B cell (primary cell): ENCODE results near the gene CCDC97. TPM values are rescaled to one million over a fixed set of nuclear protein-coding genes. Genes with fewer than 3 reads are reported as not detected.

ENCODE experiments used
- ATAC-seq: fragments of 200-7000 bp; cut with Tn5 transposase; one replicate; pipeline ENCODE4 v1.10.0; 2021; ENCODE audit warnings: low read depth, mild to moderate bottlenecking, moderate number of reproducible peaks, moderate library complexity
- CTCF ChIA-PET: fragments of 350-600 bp; sonication (Branson Sonifier 250); formaldehyde crosslinking; loops from one replicate; lab custom pipeline; 2021; ENCODE audit warnings: antibody characterized with exemption, inconsistent platforms; lab: Charles Lee
- POLR2A ChIA-PET: fragments of 350-600 bp; sonication (Branson Sonifier 250); formaldehyde crosslinking; loops from one replicate; lab custom pipeline; 2021; ENCODE audit warnings: antibody characterized with exemption; lab: Charles Lee
- DNase-seq: peaks from one replicate; pipeline ENCODE4 v3.0.0; 2013
- H2AFZ ChIP-seq: 2 replicates; pipeline ENCODE4 v1.6.1; 2012; ENCODE audit warnings: mild to moderate bottlenecking, low read depth, low read length; ENCODE audit not compliant: insufficient read depth, poor library complexity, severe bottlenecking
- H3K27ac ChIP-seq, 2 donors: 1 replicate in 1 of 2; 2 replicates in 1 of 2; pipeline ENCODE4 v1.5.1; 2012 to 2013; ENCODE audit warnings: low read length in 2 of 2, mild to moderate bottlenecking in 2 of 2, moderate library complexity in 1 of 2
- H3K27me3 ChIP-seq, 4 experiments: fragments of 200-600 bp in 1 of 4; sonication (generic) in 1 of 4; replicated peaks in 1 of 4; 1 replicate in 2 of 4; 2 replicates in 2 of 4; pipeline versions ENCODE4 v1.6.1 to v1.7.0; 2013 to 2016; ENCODE audit warnings: low read length in 3 of 4, mild to moderate bottlenecking in 2 of 4, mixed read lengths in 1 of 4, moderate library complexity in 1 of 4; ENCODE audit not compliant: insufficient read depth in 4 of 4, control insufficient read depth in 3 of 4; ENCODE audit errors: control extremely low read depth in 1 of 4
- H3K36me3 ChIP-seq, 2 experiments: replicated peaks in 1 of 2; 1 replicate in 1 of 2; 2 replicates in 1 of 2; pipeline versions ENCODE4 v1.6.1 to v1.7.1; 2013; ENCODE audit warnings: low read length in 1 of 2; ENCODE audit not compliant: insufficient read depth in 2 of 2, control insufficient read depth in 1 of 2; ENCODE audit errors: control extremely low read depth in 1 of 2, extremely low read depth in 1 of 2
- H3K4me1 ChIP-seq, 2 donors: fragments of 200-600 bp in 1 of 2; sonication (generic) in 1 of 2; 1 replicate in 1 of 2; 2 replicates in 1 of 2; pipeline versions ENCODE4 v1.5.1 to v1.6.1; 2013 to 2017; ENCODE audit warnings: low read length in 2 of 2; ENCODE audit not compliant: control insufficient read depth in 2 of 2, insufficient read depth in 2 of 2
- H3K4me2 ChIP-seq: replicated peaks from 2 replicates; pipeline ENCODE3; 2012; ENCODE audit warnings: mild to moderate bottlenecking, low read depth, low read length; ENCODE audit not compliant: poor library complexity, severe bottlenecking
- H3K4me3 ChIP-seq, 5 experiments: fragments of 200-600 bp in 1 of 5; sonication (generic) in 1 of 5; 1 replicate in 3 of 5; 2 replicates in 2 of 5; pipeline versions ENCODE4 v1.5.1 to v1.7.0; 2011 to 2016; ENCODE audit warnings: low read length in 4 of 5, mild to moderate bottlenecking in 4 of 5, low read depth in 2 of 5, control low read depth in 1 of 5, moderate library complexity in 1 of 5; ENCODE audit not compliant: insufficient read depth in 1 of 5; ENCODE audit errors: control extremely low read depth in 1 of 5, extremely low read depth in 1 of 5
- H3K79me2 ChIP-seq: fragments of 200-600 bp; sonication (generic); one replicate; pipeline ENCODE4 v1.6.0; 2016; ENCODE audit warnings: low read length; ENCODE audit not compliant: control insufficient read depth, insufficient read depth
- H3K9ac ChIP-seq: fragments of 200-600 bp; sonication (generic); 2 replicates; pipeline ENCODE4 v1.6.1; 2017; ENCODE audit warnings: mild to moderate bottlenecking, low read length, moderate library complexity
- H3K9me3 ChIP-seq, 3 donors: one replicate each; pipeline versions ENCODE4 v1.6.1 to v1.7.1; 2013; ENCODE audit warnings: low read length in 2 of 3; ENCODE audit not compliant: control insufficient read depth in 2 of 3, insufficient read depth in 1 of 3; ENCODE audit errors: control extremely low read depth in 1 of 3
- H4K20me1 ChIP-seq: 2 replicates; pipeline ENCODE4 v1.6.0; 2012; ENCODE audit warnings: mild to moderate bottlenecking, low read length; ENCODE audit not compliant: insufficient read depth, control insufficient read depth, poor library complexity, severe bottlenecking
- H3K27ac Mint-ChIP-seq: one replicate; pipeline ENCODE4 v1.8.0; 2021; ENCODE audit warnings: mixed read lengths
- H3K27me3 Mint-ChIP-seq: one replicate; pipeline ENCODE4 v1.8.0; 2021; ENCODE audit warnings: mixed read lengths
- H3K4me1 Mint-ChIP-seq: one replicate; pipeline ENCODE4 v1.8.0; 2021; ENCODE audit warnings: mixed read lengths
- H3K4me3 Mint-ChIP-seq: one replicate; pipeline ENCODE4 v1.8.0; 2021; ENCODE audit warnings: mixed read lengths
- H3K9me3 Mint-ChIP-seq: one replicate; pipeline ENCODE4 v1.8.0; 2022; ENCODE audit warnings: mixed read lengths; ENCODE audit not compliant: insufficient read depth
- EZH2 ChIP-seq: IDR thresholded peaks from 2 replicates; pipeline ENCODE4 v1.6.1; 2012; ENCODE audit warnings: borderline replicate concordance, low read depth, mild to moderate bottlenecking, moderate library complexity, low read length; ENCODE audit not compliant: insufficient read depth, poor library complexity, severe bottlenecking
- WGBS: methylation state at CpG from one replicate; pipeline ENCODE4 v1.1.5; 2013; ENCODE audit warnings: missing lambda C conversion rate; ENCODE audit not compliant: insufficient coverage; 5-methylcytosine and 5-hydroxymethylcytosine counted together
- intact Hi-C: fragments of 100-400 bp; cut with micrococcal nuclease; formaldehyde crosslinking; loops from one replicate; pipeline ENCODE4 v1.10.0; 2022
- polyA plus RNA-seq: library from polyadenylated mRNA; depleted of rRNA; stranded (reverse); fragments of >200 nt; gene quantifications from 2 replicates; pipeline ENCODE4 v1.2.3, GENCODE V29; 2012
- total RNA-seq, 2 donors: library from RNA; stranded (reverse); fragments of 120-200 nt in 1 of 2; gene quantifications; 1 replicate in 1 of 2; 2 replicates in 1 of 2; pipeline versions ENCODE4 v1.2.3 to v1.2.4, GENCODE V29; 2013 to 2022
- TF ChIP-seq, protein P1 (sequence below): fragments of 200-600 bp; IDR thresholded peaks from one replicate; pipeline ENCODE4 v1.8.0; 2022; ENCODE audit warnings: antibody characterized with exemption, mild to moderate bottlenecking

The CCDC97 gene
- total and polyA plus RNA-seq, 2 donors (not counting 1 experiment from before 2014, with no cell fraction given) = 16.3 to 68.3 TPM

DNA sequence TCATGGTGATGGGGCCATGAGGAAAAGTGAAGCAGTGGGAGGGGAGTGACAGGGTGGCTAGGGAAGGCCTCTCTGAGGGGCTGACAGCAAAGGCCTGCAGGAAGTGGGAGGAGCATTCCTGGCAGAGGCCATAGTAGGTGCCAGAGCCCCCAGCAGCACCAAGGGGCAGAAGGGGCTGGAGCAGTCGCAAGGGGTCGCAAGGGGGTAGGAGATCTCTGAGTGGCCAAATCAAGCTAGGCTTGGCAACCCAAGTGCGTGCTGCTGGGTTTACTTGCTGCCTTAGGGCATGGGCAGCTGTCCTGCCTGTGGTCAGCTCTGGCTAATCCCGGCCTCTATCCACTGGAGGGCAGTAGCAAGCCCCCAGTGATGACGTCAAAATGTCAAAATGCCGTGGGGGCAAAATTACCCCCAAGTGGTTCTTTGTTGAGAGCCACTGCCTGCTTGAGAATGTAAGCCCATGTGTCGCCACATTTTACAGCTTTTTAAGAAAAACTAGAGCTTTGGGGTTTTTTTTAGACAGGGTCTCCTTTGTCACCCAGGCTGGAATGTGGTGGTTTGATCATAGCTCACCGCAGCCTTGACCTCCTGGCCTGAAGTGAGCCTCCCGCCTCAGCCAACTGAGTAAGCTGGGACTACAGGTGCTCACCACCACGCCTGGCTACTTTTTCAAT, 11.8 kb downstream of the CCDC97 start:
- no peak overlapping the region for H3K4me2 ChIP-seq
- Mint-ChIP-seq H3K4me1 (peaks cover 53% of the 10 kb centered on the region), H3K9me3 (no peaks in the 10 kb centered on the region), H3K27me3 (no peaks in the 10 kb centered on the region), H3K27ac (peak overlapping the region; percentile 83), H3K4me3 (no peak overlapping the region)
- H3K27me3 ChIP-seq = no peaks in the 10 kb centered on the region
- H3K79me2 ChIP-seq = peaks cover 12% of the 10 kb centered on the region
- no peaks in the 10 kb centered on the region for H3K9me3 ChIP-seq
- WGBS = 68% methylated on average over 10 of the region's 10 CpGs
- H3K4me1 ChIP-seq = peaks cover 26 to 53% of the 10 kb centered on the region in 2 donors
- peaks cover 0 to 65% of the 10 kb centered on the region in 2 experiments for H3K36me3 ChIP-seq
- peaks cover 16% of the 10 kb centered on the region for H4K20me1 ChIP-seq
- H3K9ac ChIP-seq = no peak overlapping the region
- intact Hi-C loops = loop anchor here (10.0 kb wide), 1 partner anchor 243 kb away; no protein-coding TSS in a partner anchor
- no peak overlapping the region for H2AFZ ChIP-seq
- CTCF ChIA-PET = interaction anchor here (0.9 to 9.7 kb wide), 5 partner anchors 13 to 249 kb away, joined by 3 to 130 read pairs (median 4); partner anchors contain the start of gene TGFB1
- DNase-seq (peak; percentile 52), ATAC-seq (no peak)
- peak overlapping the region; percentile 29 to 97 for H3K27ac ChIP-seq
- POLR2A ChIA-PET = interaction anchor here (0.6 to 1.9 kb wide), 3 partner anchors 13 to 30 kb away, joined by 3 to 7 read pairs (median 3); no protein-coding TSS in a partner anchor
- TF ChIP-seq EZH2 = no peak
- TF ChIP-seq, protein P1, sequence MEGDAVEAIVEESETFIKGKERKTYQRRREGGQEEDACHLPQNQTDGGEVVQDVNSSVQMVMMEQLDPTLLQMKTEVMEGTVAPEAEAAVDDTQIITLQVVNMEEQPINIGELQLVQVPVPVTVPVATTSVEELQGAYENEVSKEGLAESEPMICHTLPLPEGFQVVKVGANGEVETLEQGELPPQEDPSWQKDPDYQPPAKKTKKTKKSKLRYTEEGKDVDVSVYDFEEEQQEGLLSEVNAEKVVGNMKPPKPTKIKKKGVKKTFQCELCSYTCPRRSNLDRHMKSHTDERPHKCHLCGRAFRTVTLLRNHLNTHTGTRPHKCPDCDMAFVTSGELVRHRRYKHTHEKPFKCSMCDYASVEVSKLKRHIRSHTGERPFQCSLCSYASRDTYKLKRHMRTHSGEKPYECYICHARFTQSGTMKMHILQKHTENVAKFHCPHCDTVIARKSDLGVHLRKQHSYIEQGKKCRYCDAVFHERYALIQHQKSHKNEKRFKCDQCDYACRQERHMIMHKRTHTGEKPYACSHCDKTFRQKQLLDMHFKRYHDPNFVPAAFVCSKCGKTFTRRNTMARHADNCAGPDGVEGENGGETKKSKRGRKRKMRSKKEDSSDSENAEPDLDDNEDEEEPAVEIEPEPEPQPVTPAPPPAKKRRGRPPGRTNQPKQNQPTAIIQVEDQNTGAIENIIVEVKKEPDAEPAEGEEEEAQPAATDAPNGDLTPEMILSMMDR = peak; percentile 17
- no peak overlapping the region for H3K4me3 ChIP-seq

- intact Hi-C loops = loop anchor here (10.0 kb wide), 1 partner anchor 242 kb away; no protein-coding TSS in a partner anchor
- Histone ChIP-seq H3K4me3 (no peak overlapping the region), H3K36me3 (peaks cover 0 to 59% of the 10 kb centered on the region in 2 experiments), H3K4me2 (no peak overlapping the region), H3K9ac (no peak overlapping the region), H3K27me3 (no peaks in the 10 kb centered on the region), H3K79me2 (peaks cover 5% of the 10 kb centered on the region), H4K20me1 (peaks cover 16% of the 10 kb centered on the region), H3K4me1 (peaks cover 33 to 60% of the 10 kb centered on the region in 2 donors), H3K27ac (peak overlapping the region in 1 of 2 donors; percentile 97), H3K9me3 (no peaks in the 10 kb centered on the region), H2AFZ (no peak overlapping the region)
- DNase-seq (no peak), ATAC-seq (no peak)
- WGBS = 93% methylated on average over 9 of the region's 11 CpGs
- Mint-ChIP-seq H3K27me3 (no peaks in the 10 kb centered on the region), H3K4me1 (peaks cover 52% of the 10 kb centered on the region), H3K4me3 (no peak overlapping the region), H3K27ac (peak overlapping the region; percentile 83), H3K9me3 (no peaks in the 10 kb centered on the region)
- ChIA-PET POLR2A (interaction anchor here (0.6 to 1.9 kb wide), 2 partner anchors 26 to 30 kb away, joined by 3 to 7 read pairs; no protein-coding TSS in a partner anchor), CTCF (interaction anchor here (1.2 to 9.7 kb wide), 4 partner anchors 14 to 248 kb away, joined by 4 to 130 read pairs (median 6); partner anchors contain the start of gene TGFB1)
- TF ChIP-seq, protein P1 = no peak
- TF ChIP-seq EZH2 = no peak
Measured at GRCh38 chr19:41322451-41322850, 12.5 kb downstream of the CCDC97 start.
